Effector memory CD8-positive, alpha-beta T cell (primary cell): Measurements from ENCODE around the gene PRRT1B.
A peak's percentile ranks its signal among the peaks of the same experiment; 100 is the strongest.

ENCODE experiments used
- ATAC-seq: fragments of 150-1000 bp; cut with Tn5 transposase; replicated peaks from 2 replicates; pipeline ENCODE4 v1.10.0; 2021; ENCODE audit warnings: mild to moderate bottlenecking, moderate library complexity
- DNase-seq, 3 experiments: peaks; one replicate each; pipeline ENCODE4 v3.0.0; 2021
- H3K27ac Mint-ChIP-seq, 2 donors: one replicate each; pipeline ENCODE4 v1.8.0; 2022; ENCODE audit warnings: mild to moderate bottlenecking in 2 of 2, mixed read lengths in 2 of 2, moderate library complexity in 2 of 2
- H3K27me3 Mint-ChIP-seq, 2 donors: one replicate each; pipeline ENCODE4 v1.8.0; 2022; ENCODE audit warnings: mixed read lengths in 2 of 2
- H3K36me3 Mint-ChIP-seq: one replicate; pipeline ENCODE4 v1.8.0; 2022; ENCODE audit warnings: mild to moderate bottlenecking, moderate library complexity, mixed read lengths; ENCODE audit not compliant: insufficient read depth
- H3K4me1 Mint-ChIP-seq, 2 donors: one replicate each; pipeline ENCODE4 v1.8.0; 2022; ENCODE audit warnings: low read depth in 2 of 2, mixed read lengths in 2 of 2
- H3K4me3 Mint-ChIP-seq, 2 donors: one replicate each; pipeline ENCODE4 v1.8.0; 2022; ENCODE audit warnings: mild to moderate bottlenecking in 2 of 2, mixed read lengths in 2 of 2, moderate library complexity in 2 of 2
- H3K9me3 Mint-ChIP-seq, 2 donors: one replicate each; pipeline ENCODE4 v1.8.0; 2022; ENCODE audit warnings: mixed read lengths in 2 of 2

PRRT1B gene

GRCh38 chr9:131525643-131526565, 19.4 kb upstream of the PRRT1B start:
- H3K36me3 Mint-ChIP-seq: peaks cover 51% of the 10 kb centered on the region
- no peak overlapping the region for H3K4me3 Mint-ChIP-seq
- H3K27ac Mint-ChIP-seq: peak overlapping the region; percentile 44 to 60
- DNase-seq (no peak), ATAC-seq (no peak)
- H3K4me1 Mint-ChIP-seq: peaks cover 0 to 8% of the 10 kb centered on the region in 2 donors
- H3K9me3 Mint-ChIP-seq: no peaks in the 10 kb centered on the region
- H3K27me3 Mint-ChIP-seq: no peaks in the 10 kb centered on the region

- H3K36me3 Mint-ChIP-seq: peaks cover 39% of the 10 kb centered on the region
- no peaks in the 10 kb centered on the region for H3K27me3 Mint-ChIP-seq
- ATAC-seq: no peak
These were observed 17.1 kb upstream of the PRRT1B start for GRCh38 chr9:131528186-131528585.

GRCh38 chr9:131528886-131529505, 16.3 kb upstream of the PRRT1B start:
- DNase-seq: no peak
- Mint-ChIP-seq H3K4me3 (peak overlapping the region in 1 of 2 donors; percentile 74), H3K36me3 (peaks cover 39% of the 10 kb centered on the region), H3K9me3 (no peaks in the 10 kb centered on the region), H3K4me1 (peaks cover 0 to 8% of the 10 kb centered on the region in 2 donors), H3K27ac (peak overlapping the region in 1 of 2 donors; percentile 68), H3K27me3 (no peaks in the 10 kb centered on the region)
- no peak for ATAC-seq

More at GRCh38 chr9:131528186-131528585, 17.1 kb upstream of the PRRT1B start:
- H3K4me1 Mint-ChIP-seq: peaks cover 0 to 8% of the 10 kb centered on the region in 2 donors
- H3K4me3 Mint-ChIP-seq: peak overlapping the region; percentile 29 to 42
- peak overlapping the region in 1 of 2 donors; percentile 68 for H3K27ac Mint-ChIP-seq
- no peaks in the 10 kb centered on the region for H3K9me3 Mint-ChIP-seq
- no peak for DNase-seq

- no peaks in the 10 kb centered on the region for H3K27me3 Mint-ChIP-seq
- peaks cover 6 to 15% of the 10 kb centered on the region in 2 donors for H3K4me1 Mint-ChIP-seq
These were observed 15.5 kb upstream of the PRRT1B start for GRCh38 chr9:131529597-131530545.

GRCh38 chr9:131530546-131530919, 14.8 kb upstream of the PRRT1B start:
- H3K36me3 Mint-ChIP-seq: peaks cover 25% of the 10 kb centered on the region
- H3K9me3 Mint-ChIP-seq: no peaks in the 10 kb centered on the region
- peaks cover 6 to 16% of the 10 kb centered on the region in 2 donors for H3K4me1 Mint-ChIP-seq
- DNase-seq: no peak
- peak; percentile 26 for ATAC-seq
- no peaks in the 10 kb centered on the region for H3K27me3 Mint-ChIP-seq
- H3K27ac Mint-ChIP-seq: peak overlapping the region in 1 of 2 donors; percentile 54
- peak overlapping the region; percentile 65 to 74 for H3K4me3 Mint-ChIP-seq

More at GRCh38 chr9:131529597-131530545, 15.5 kb upstream of the PRRT1B start:
- ATAC-seq (no peak), DNase-seq (no peak)
- Mint-ChIP-seq H3K9me3 (no peaks in the 10 kb centered on the region), H3K4me3 (peak overlapping the region; percentile 65 to 74), H3K27ac (peak overlapping the region; percentile 54 to 65), H3K36me3 (peaks cover 32% of the 10 kb centered on the region)

GRCh38 chr9:131530920-131531832, 14.1 kb upstream of the PRRT1B start, which contains the start of gene UCK1:
Gene UCK1, minus strand, starts transcription at chr9:131531263. Its CDS starts 89 bp downstream, at chr9:131531174.
- peak; percentile 97 for ATAC-seq

GRCh38 chr9:131534721-131535237, 10.5 kb upstream of the PRRT1B start:
- Mint-ChIP-seq H3K27me3 (no peaks in the 10 kb centered on the region), H3K4me3 (peak overlapping the region in 1 of 2 donors; percentile 33), H3K4me1 (peaks cover 12 to 18% of the 10 kb centered on the region in 2 donors), H3K9me3 (no peaks in the 10 kb centered on the region), H3K27ac (peak overlapping the region in 1 of 2 donors; percentile 63), H3K36me3 (no peaks in the 10 kb centered on the region)
- ATAC-seq (peak; percentile 26), DNase-seq (no peak)

More at GRCh38 chr9:131530920-131531832, 14.1 kb upstream of the PRRT1B start, which contains the start of gene UCK1:
- Mint-ChIP-seq H3K4me1 (peaks cover 6 to 16% of the 10 kb centered on the region in 2 donors), H3K4me3 (peak within 1 kb of the TSS; percentile 65 to 74), H3K27ac (peak within 1 kb of the TSS; percentile 54 to 65), H3K36me3 (peaks cover 20% of the 10 kb centered on the region), H3K27me3 (no peaks in the 10 kb centered on the region), H3K9me3 (no peaks in the 10 kb centered on the region)
- peak; percentile 52 to 59 (median 57) for DNase-seq

- Mint-ChIP-seq H3K27ac (no peak overlapping the region), H3K4me3 (no peak overlapping the region), H3K9me3 (no peaks in the 10 kb centered on the region), H3K36me3 (no peaks in the 10 kb centered on the region), H3K4me1 (peaks cover 16 to 17% of the 10 kb centered on the region in 2 donors), H3K27me3 (no peaks in the 10 kb centered on the region)
- DNase-seq (no peak), ATAC-seq (no peak)
These were observed 7.4 kb upstream of the PRRT1B start for GRCh38 chr9:131537946-131538345.

- ATAC-seq (peak; percentile 87), DNase-seq (peak in 2 of 3 experiments; percentile 15 to 22)
- Mint-ChIP-seq H3K36me3 (no peaks in the 10 kb centered on the region), H3K9me3 (peaks cover 0 to 2% of the 10 kb centered on the region in 2 donors), H3K4me1 (peaks cover 14 to 15% of the 10 kb centered on the region in 2 donors), H3K4me3 (peak overlapping the region; percentile 31 to 59), H3K27me3 (no peaks in the 10 kb centered on the region), H3K27ac (peak overlapping the region in 1 of 2 donors; percentile 77)
These were observed 6.0 kb upstream of the PRRT1B start for GRCh38 chr9:131539223-131539923.

GRCh38 chr9:131543141-131543540, 2.2 kb upstream of the PRRT1B start:
- H3K4me3 Mint-ChIP-seq: no peak overlapping the region
- peaks cover 17 to 25% of the 10 kb centered on the region in 2 donors for H3K4me1 Mint-ChIP-seq
- no peak for DNase-seq
- H3K9me3 Mint-ChIP-seq: peaks cover 0 to 2% of the 10 kb centered on the region in 2 donors
- H3K27ac Mint-ChIP-seq: no peak overlapping the region
- no peak for ATAC-seq
- peaks cover 18 to 23% of the 10 kb centered on the region in 2 donors for H3K27me3 Mint-ChIP-seq
- peaks cover 2% of the 10 kb centered on the region for H3K36me3 Mint-ChIP-seq

- Mint-ChIP-seq H3K27ac (no peak overlapping the region), H3K4me1 (peaks cover 11 to 15% of the 10 kb centered on the region in 2 donors), H3K36me3 (peaks cover 3% of the 10 kb centered on the region), H3K27me3 (peaks cover 44 to 50% of the 10 kb centered on the region in 2 donors), H3K4me3 (peak overlapping the region; percentile 52 to 72), H3K9me3 (peaks cover 0 to 2% of the 10 kb centered on the region in 2 donors)
- DNase-seq: no peak
- no peak for ATAC-seq
These were observed 538 bp downstream of the PRRT1B start for GRCh38 chr9:131545786-131546335.
